K562 (cell line): ENCODE results near the gene NCKIPSD. TPM values are rescaled to one million over a fixed set of nuclear protein-coding genes. Genes with fewer than 3 reads are reported as not detected.

Experiments used
- ATAC-seq: fragments of 200-7000 bp; cut with Tn5 transposase; 3 replicates; pipeline ENCODE4 v1.9.1; 2020; ENCODE audit warnings: moderate library complexity
- BruUV-seq: library from RNA; stranded (reverse); fragments of 400-500 nt; replicated peaks from 2 replicates; lab custom pipeline; 2021; lab: Mats Ljungman, UMichigan
- CTCF ChIA-PET: fragments of 300-600 bp; formaldehyde crosslinking; extraction: SDS; loops from one replicate; lab custom pipeline; 2021; ENCODE audit warnings: low intra/inter-chr PET ratio; lab: Yijun Ruan, JAX
- POLR2A ChIA-PET: fragments of 300-600, 350-650 bp; sonication (Branson Sonifier 250); formaldehyde crosslinking; extraction: SDS; loops from one replicate; lab custom pipeline; 2021; ENCODE audit warnings: antibody characterized with exemption, inconsistent platforms; lab: Yijun Ruan, JAX
- DNase-seq, 4 experiments: peaks; one replicate each; pipeline versions ENCODE4 v3.0.0 to v3.0.0-alpha.2; 2011 to 2018; ENCODE audit warnings: low spot score in 3 of 4, mixed read lengths in 3 of 4; ENCODE audit errors: extremely low read depth in 1 of 4
- FAIRE-seq: peaks from 2 replicates; lab custom pipeline; 2011; peaks lifted over from hg19 to GRCh38; lab: Jason Lieb, UNC
- H2AFZ ChIP-seq: 2 replicates; pipeline ENCODE4 v1.6.0; 2011; ENCODE audit warnings: low read depth, low read length, control low read depth, inconsistent platforms
- H3K27ac ChIP-seq: fragments of 200-600 bp; 3 replicates; pipeline ENCODE4 v1.8.0; 2011; ENCODE audit warnings: low read depth, mild to moderate bottlenecking, control low read depth, inconsistent platforms, low read length, moderate library complexity, mixed read lengths; ENCODE audit errors: extremely low read depth
- H3K27me3 ChIP-seq, 2 experiments: fragments of 300-600 bp in 1 of 2; 2 replicates in 1 of 2; 3 replicates in 1 of 2; pipeline versions ENCODE4 v1.6.0 to v1.8.0; 2011; ENCODE audit warnings: inconsistent platforms in 2 of 2, low read length in 2 of 2, mild to moderate bottlenecking in 1 of 2, mixed read lengths in 1 of 2, moderate library complexity in 1 of 2; ENCODE audit not compliant: control insufficient read depth in 2 of 2, insufficient read depth in 2 of 2
- H3K36me3 ChIP-seq: fragments of 300-600 bp; 3 replicates; pipeline ENCODE4 v1.8.0; 2011; ENCODE audit warnings: mild to moderate bottlenecking, low read length, inconsistent platforms; ENCODE audit not compliant: control insufficient read depth, insufficient read depth
- H3K4me1 ChIP-seq, 2 experiments: fragments of 200-600 bp in 1 of 2; replicated peaks in 1 of 2; 2 replicates in 1 of 2; 3 replicates in 1 of 2; pipeline versions ENCODE4 v1.5.1 to v1.8.0; 2011; ENCODE audit warnings: inconsistent platforms in 2 of 2, low read length in 2 of 2, mild to moderate bottlenecking in 1 of 2, mixed read lengths in 1 of 2, moderate library complexity in 1 of 2; ENCODE audit not compliant: control insufficient read depth in 2 of 2, insufficient read depth in 2 of 2
- H3K4me2 ChIP-seq: 2 replicates; pipeline ENCODE4 v1.6.1; 2011; ENCODE audit warnings: low read length, control low read depth, inconsistent platforms, mixed read lengths; ENCODE audit not compliant: insufficient read depth
- H3K4me3 ChIP-seq: fragments of 200-600 bp; sonication (generic), shearing (Covaris generic); 2 replicates; pipeline ENCODE4 v1.5.1; 2016; ENCODE audit warnings: control low read depth, inconsistent platforms
- H3K79me2 ChIP-seq: fragments of 200-600 bp; 3 replicates; pipeline ENCODE4 v1.8.0; 2011; ENCODE audit warnings: low read length, inconsistent platforms; ENCODE audit not compliant: control insufficient read depth, insufficient read depth
- H3K9ac ChIP-seq, 2 experiments: 2 replicates each; pipeline versions ENCODE4 v1.6.0 to v1.6.1; 2011; ENCODE audit warnings: low read depth in 2 of 2, low read length in 2 of 2, control low read depth in 1 of 2, inconsistent platforms in 1 of 2, mild to moderate bottlenecking in 1 of 2, mixed read lengths in 1 of 2; ENCODE audit not compliant: insufficient read depth in 1 of 2
- H3K9me1 ChIP-seq: one replicate; pipeline ENCODE4 v1.6.0; 2011; ENCODE audit warnings: inconsistent platforms, mild to moderate bottlenecking, low read length, moderate library complexity; ENCODE audit not compliant: control insufficient read depth, insufficient read depth
- H3K9me3 ChIP-seq: replicated peaks from 2 replicates; pipeline ENCODE4 v1.5.1; 2011; ENCODE audit warnings: low read depth, low read length, inconsistent platforms; ENCODE audit not compliant: control insufficient read depth, insufficient read depth
- H4K20me1 ChIP-seq: replicated peaks from 2 replicates; pipeline ENCODE4 v1.6.1; 2011; ENCODE audit warnings: low read length, inconsistent platforms, mixed read lengths; ENCODE audit not compliant: control insufficient read depth, insufficient read depth
- DNMT1 ChIP-seq: fragments of 450-650 bp; IDR thresholded peaks from 2 replicates; pipeline ENCODE4 v1.6.1; 2016; ENCODE audit warnings: antibody characterized with exemption, mild to moderate bottlenecking
- HMGN3 ChIP-seq: IDR thresholded peaks from 2 replicates; pipeline ENCODE4 v1.6.1; 2011; ENCODE audit warnings: borderline replicate concordance, low read depth, mild to moderate bottlenecking, mixed read lengths, low read length; ENCODE audit not compliant: insufficient read length; ENCODE audit errors: extremely low read depth
- HMGXB4 ChIP-seq: sonication (generic); formaldehyde crosslinking; IDR thresholded peaks from 2 replicates; pipeline ENCODE4 v1.8.1; 2023; ENCODE audit warnings: mild to moderate bottlenecking, missing genetic modification reagents
- MBD2 ChIP-seq: sonication (generic); IDR thresholded peaks from 2 replicates; pipeline ENCODE4 v1.6.1; 2016; ENCODE audit warnings: low read depth, borderline replicate concordance
- MXI1 ChIP-seq: IDR thresholded peaks from 2 replicates; pipeline ENCODE4 v1.6.1; 2011; ENCODE audit warnings: low read depth, mild to moderate bottlenecking, improper control_type of control experiment, low read length
- NFATC3 ChIP-seq: fragments of 450-650 bp; IDR thresholded peaks from 2 replicates; pipeline ENCODE4 v1.6.1; 2017; ENCODE audit warnings: mild to moderate bottlenecking
- ZNF23 ChIP-seq: fragments of 250-450 bp; sonication (Bioruptor Pico); IDR thresholded peaks from 2 replicates; pipeline ENCODE4 v1.4.0; 2020; ENCODE audit warnings: mild to moderate bottlenecking
- WGBS: fragments of 100-300 bp; shearing (Covaris generic); methylation state at CpG from one replicate; pipeline ENCODE4 v1.1.6; 2016; ENCODE audit warnings: low coverage, mixed read lengths; ENCODE audit not compliant: insufficient coverage; ENCODE audit errors: missing lambda C conversion rate; 5-methylcytosine and 5-hydroxymethylcytosine counted together
- in situ Hi-C: fragments of 300-500 bp; cut with MboI; formaldehyde crosslinking; loops from 4 replicates; pipeline ENCODE4 v1.15.0; 2018; ENCODE audit warnings: inconsistent platforms, mixed read lengths
- intact Hi-C: fragments of 100-400 bp; cut with micrococcal nuclease; formaldehyde crosslinking; loops from 2 replicates; pipeline ENCODE4 v1.14.2; 2022
- polyA plus RNA-seq, 8 experiments: library from polyadenylated mRNA; depleted of rRNA in 4 of 8; stranded (reverse) in 5 of 8; unstranded in 3 of 8; fragments of >200 nt; fragmentation: Nextera tagmentation in 2 of 8; fragmentation: Illumina TruSeq in 1 of 8; extraction: Ambion mirVana in 2 of 8; extraction: Trizol in 1 of 8; gene quantifications; 2 replicates each; pipeline versions ENCODE4 v1.2.1 to v1.2.3, GENCODE V29; 2011 to 2014; ENCODE audit warnings: inconsistent platforms in 1 of 8, missing spikeins in 1 of 8
- total RNA-seq, 7 experiments: library from RNA; depleted of rRNA in 6 of 7; stranded (reverse); fragments of >200 nt in 6 of 7; fragmentation: Illumina TruSeq in 2 of 7; extraction: Trizol in 2 of 7; gene quantifications; 2 replicates each; pipeline versions ENCODE4 v1.2.1 to v1.2.3, GENCODE V29; 2011 to 2021; ENCODE audit warnings: low replicate concordance in 1 of 7

Gene NCKIPSD
- total and polyA plus RNA-seq, 9 of the 15 experiments (the other 6 are each of a cell fraction or from before 2014, with no cell fraction given), result 0.49 to 24.4 (median 12.3) TPM

GRCh38 chr3:48697952-48698351 lies 12.2 kb upstream of the NCKIPSD start:
- ChIA-PET CTCF (no interaction called here), POLR2A (interaction anchor here (0.8 to 1.7 kb wide), 4 partner anchors 8 to 12 kb away, joined by 3 to 5 read pairs (median 4); no protein-coding TSS in a partner anchor)
- no peak overlapping the region for H3K27ac ChIP-seq
- no peak for FAIRE-seq
- intact Hi-C loops, result no loop called here
- in situ Hi-C loops, result no loop called here
- H3K79me2 ChIP-seq, result peaks cover 69% of the 10 kb centered on the region
- H3K9me1 ChIP-seq, result no peaks in the 10 kb centered on the region
- no peak overlapping the region for H3K4me2 ChIP-seq
- no peak for DNase-seq
- WGBS, result 91% methylated on average over 3 of the region's 3 CpGs
- no peak overlapping the region for H3K4me3 ChIP-seq
- no peaks in the 10 kb centered on the region for H3K27me3 ChIP-seq
- no peak overlapping the region for H3K9ac ChIP-seq
- TF ChIP-seq ZNF23 (CRISPR knock-in tag), result no peak
- no peak for TF ChIP-seq MXI1
- no peak for TF ChIP-seq HMGN3
- TF ChIP-seq MBD2, result no peak
- no peak for TF ChIP-seq DNMT1
- TF ChIP-seq HMGXB4, result no peak
- TF ChIP-seq NFATC3, result no peak
- peak; percentile 61; the same call in 2 of the 3 replicates for ATAC-seq
- no peak overlapping the region for H2AFZ ChIP-seq
- no peaks in the 10 kb centered on the region for H3K9me3 ChIP-seq
- no peaks in the 10 kb centered on the region; the same call in 1 of the 2 replicates for H4K20me1 ChIP-seq
- BruUV-seq, result no TSS peak
- peaks cover 63% of the 10 kb centered on the region for H3K36me3 ChIP-seq
- H3K4me1 ChIP-seq, result 0 out of 5 replicates have a peak, but pooled peaks cover 0 to 4% of the 10 kb centered on the region in 2 experiments
